ENCODE data around the gene PLRG1.

PLRG1 gene

GRCh38 chr4:154517591-154517990 lies 32.6 kb downstream of the PLRG1 start:
- no peak for DNase-seq

GRCh38 chr4:154516318-154517029 lies 33.7 kb downstream of the PLRG1 start:
- no peak for DNase-seq

GRCh38 chr4:154511981-154512380 lies 38.2 kb downstream of the PLRG1 start:
- DNase-seq = no peak

GRCh38 chr4:154511548-154511947 lies 38.7 kb downstream of the PLRG1 start:
- DNase-seq = no peak

- no peak for DNase-seq
These were observed 43.0 kb downstream of the PLRG1 start for GRCh38 chr4:154507156-154507555.

- DNase-seq = no peak
These were observed 43.9 kb downstream of the PLRG1 start for GRCh38 chr4:154506253-154506652.

- no peak for DNase-seq
These were observed 46.6 kb downstream of the PLRG1 start for GRCh38 chr4:154503598-154503997.

GRCh38 chr4:154502111-154502510 lies 48.1 kb downstream of the PLRG1 start:
- no peak for DNase-seq

GRCh38 chr4:154497889-154498288 lies 52.3 kb downstream of the PLRG1 start:
- no peak for DNase-seq

- DNase-seq = no peak
These were observed 54.3 kb downstream of the PLRG1 start for GRCh38 chr4:154495867-154496266.

GRCh38 chr4:154492288-154492687 lies 57.9 kb downstream of the PLRG1 start:
- no peak for DNase-seq

GRCh38 chr4:154491341-154492271 lies 58.6 kb downstream of the PLRG1 start, which contains the start of gene DCHS2:
Gene DCHS2, minus strand, starts transcription at chr4:154491799. Its CDS starts 444 bp downstream, at chr4:154491355.
- DNase-seq = no peak

GRCh38 chr4:154490583-154491340 lies 59.4 kb downstream of the PLRG1 start:
- no peak for DNase-seq

- DNase-seq = no peak
These were observed 60.0 kb downstream of the PLRG1 start for GRCh38 chr4:154490234-154490582.

GRCh38 chr4:154489558-154490233 lies 60.5 kb downstream of the PLRG1 start:
- no peak for DNase-seq

GRCh38 chr4:154487145-154487544 lies 63.1 kb downstream of the PLRG1 start:
- DNase-seq = no peak

- no peak for DNase-seq
These were observed 65.0 kb downstream of the PLRG1 start for GRCh38 chr4:154485127-154485773.
